ENCODE measurements around the gene HIF1A.
"Not testable (repeated sequence)": the region's sequence is repeated elsewhere in the genome, so short reads cannot be mapped to it uniquely, and the experiment has no call there.

HIF1A gene

DNA sequence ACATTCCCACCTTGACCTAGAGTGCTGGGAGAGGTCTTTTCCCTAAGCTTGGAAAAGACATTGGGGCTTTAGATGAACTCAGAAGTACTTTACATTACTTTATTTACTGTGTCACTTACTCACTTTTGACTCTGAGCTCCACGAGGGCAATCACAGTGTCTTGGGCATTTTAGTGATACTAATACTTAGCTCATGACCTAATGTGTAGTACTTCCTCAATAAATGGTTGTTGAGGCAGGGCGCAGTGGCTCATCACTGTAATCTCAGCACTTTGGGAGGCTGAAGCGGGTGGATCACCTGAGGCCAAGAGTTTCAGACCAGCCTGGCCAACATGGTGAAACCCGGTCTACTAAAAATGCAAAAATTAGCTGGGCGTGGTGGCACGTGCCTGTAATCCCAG is 47.1 kb downstream of the HIF1A start:
- Histone ChIP-seq H4K20me1 (ENCODE audit: insufficient read depth, low read length) (no peaks in the 10 kb centered on the region), H3K9me2 (ENCODE audit: low read depth, low read length) (no peaks in the 10 kb centered on the region), H3K27ac (ENCODE audit: low read depth, low read length, poor library complexity, severe bottlenecking) (no peak overlapping the region), H3K36me3 (ENCODE audit: insufficient read depth, low read length) (peaks cover 100% of the 10 kb centered on the region), H3K4me1 (ENCODE audit: insufficient read depth, low read length, severe bottlenecking) (peaks cover 13% of the 10 kb centered on the region), H3K27me3 (ENCODE audit: insufficient read depth, low read length) (no peaks in the 10 kb centered on the region), H3F3A (ENCODE audit: insufficient read depth, low read length) (no peaks in the 10 kb centered on the region; the same call in 1 of the 2 replicates), H3K9me3 (ENCODE audit: low read length) (no peaks in the 10 kb centered on the region), H3K4me2 (ENCODE audit: low read length) (no peak overlapping the region), H3K9ac (ENCODE audit: low read length) (no peak overlapping the region), H3K4me3 (ENCODE audit: low read depth, low read length, poor library complexity, severe bottlenecking) (no peak overlapping the region), H3K79me2 (ENCODE audit: insufficient read depth, low read length) (peaks cover 15% of the 10 kb centered on the region; the same call in 1 of the 2 replicates), H2AFZ (ENCODE audit: low read length) (no peak overlapping the region)
- no peak for TF ChIP-seq EZH2 (IDR thresholded peaks at IDR 0.05; ENCODE audit: borderline replicate concordance, low read length)
- TF ChIP-seq, protein P1, sequence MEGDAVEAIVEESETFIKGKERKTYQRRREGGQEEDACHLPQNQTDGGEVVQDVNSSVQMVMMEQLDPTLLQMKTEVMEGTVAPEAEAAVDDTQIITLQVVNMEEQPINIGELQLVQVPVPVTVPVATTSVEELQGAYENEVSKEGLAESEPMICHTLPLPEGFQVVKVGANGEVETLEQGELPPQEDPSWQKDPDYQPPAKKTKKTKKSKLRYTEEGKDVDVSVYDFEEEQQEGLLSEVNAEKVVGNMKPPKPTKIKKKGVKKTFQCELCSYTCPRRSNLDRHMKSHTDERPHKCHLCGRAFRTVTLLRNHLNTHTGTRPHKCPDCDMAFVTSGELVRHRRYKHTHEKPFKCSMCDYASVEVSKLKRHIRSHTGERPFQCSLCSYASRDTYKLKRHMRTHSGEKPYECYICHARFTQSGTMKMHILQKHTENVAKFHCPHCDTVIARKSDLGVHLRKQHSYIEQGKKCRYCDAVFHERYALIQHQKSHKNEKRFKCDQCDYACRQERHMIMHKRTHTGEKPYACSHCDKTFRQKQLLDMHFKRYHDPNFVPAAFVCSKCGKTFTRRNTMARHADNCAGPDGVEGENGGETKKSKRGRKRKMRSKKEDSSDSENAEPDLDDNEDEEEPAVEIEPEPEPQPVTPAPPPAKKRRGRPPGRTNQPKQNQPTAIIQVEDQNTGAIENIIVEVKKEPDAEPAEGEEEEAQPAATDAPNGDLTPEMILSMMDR (IDR thresholded peaks at IDR 0.05; ENCODE audit: low read length) = no peak

DNA sequence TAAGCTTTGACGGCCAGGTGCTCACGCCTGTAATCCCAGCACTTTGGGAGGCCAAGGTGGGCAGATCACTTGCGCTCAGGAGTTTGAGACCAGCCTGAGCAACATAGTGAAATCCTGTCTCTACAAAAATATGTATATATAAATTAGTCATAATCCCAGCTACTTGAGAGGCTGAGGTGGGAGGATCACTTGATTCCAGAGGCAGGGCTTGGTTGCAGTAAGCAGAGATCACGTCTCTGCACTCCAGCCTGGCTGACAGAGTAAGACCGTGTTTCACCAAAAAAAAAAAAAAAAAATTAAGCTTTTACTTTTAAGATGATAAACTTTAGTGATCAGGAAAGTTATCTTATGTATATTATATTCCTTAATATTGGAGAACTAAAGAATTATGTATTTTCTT is 48.9 kb downstream of the HIF1A start:
- Histone ChIP-seq H3K4me1 (ENCODE audit: insufficient read depth, low read length, severe bottlenecking) (peaks cover 32% of the 10 kb centered on the region), H3K9ac (ENCODE audit: low read length) (no peak overlapping the region), H3K27ac (ENCODE audit: low read depth, low read length, poor library complexity, severe bottlenecking) (no peak overlapping the region), H3K79me2 (ENCODE audit: insufficient read depth, low read length) (peaks cover 28% of the 10 kb centered on the region; the same call in 1 of the 2 replicates), H3K36me3 (ENCODE audit: insufficient read depth, low read length) (peaks cover 100% of the 10 kb centered on the region), H3K27me3 (ENCODE audit: insufficient read depth, low read length) (no peaks in the 10 kb centered on the region), H4K20me1 (ENCODE audit: insufficient read depth, low read length) (no peaks in the 10 kb centered on the region), H3K4me2 (ENCODE audit: low read length) (no peak overlapping the region), H3F3A (ENCODE audit: insufficient read depth, low read length) (no peaks in the 10 kb centered on the region; the same call in 1 of the 2 replicates), H3K9me2 (ENCODE audit: low read depth, low read length) (no peaks in the 10 kb centered on the region), H3K9me3 (ENCODE audit: low read length) (no peaks in the 10 kb centered on the region), H3K4me3 (ENCODE audit: low read depth, low read length, poor library complexity, severe bottlenecking) (no peak overlapping the region), H2AFZ (ENCODE audit: low read length) (no peak overlapping the region)
- TF ChIP-seq EZH2 (IDR thresholded peaks at IDR 0.05; ENCODE audit: borderline replicate concordance, low read length) = no peak
- TF ChIP-seq, protein P1 (IDR thresholded peaks at IDR 0.05; ENCODE audit: low read length) = no peak

DNA sequence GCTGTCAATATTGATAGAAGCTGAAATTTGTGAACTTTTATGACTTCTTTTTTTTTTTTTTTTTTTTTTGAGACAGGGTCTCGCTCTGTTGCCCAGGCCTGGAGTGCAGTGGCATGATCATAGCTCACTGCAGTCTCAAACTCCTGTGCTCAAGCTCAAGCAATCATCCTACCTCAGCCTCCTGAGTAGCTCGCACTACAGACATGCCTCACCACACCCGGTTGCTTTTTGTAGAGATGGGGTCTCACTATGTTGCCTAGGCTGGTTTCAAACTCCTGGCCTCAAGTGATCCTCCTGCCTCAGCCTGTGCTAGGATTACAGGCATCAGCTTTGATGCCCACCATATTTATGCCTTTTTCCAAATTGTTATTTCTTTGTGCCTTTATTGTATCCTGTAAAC is 51.0 kb downstream of the HIF1A start:
- H3K27me3 ChIP-seq (ENCODE audit: insufficient read depth, low read length); H3F3A ChIP-seq (ENCODE audit: insufficient read depth, low read length); H4K20me1 ChIP-seq (ENCODE audit: insufficient read depth, low read length); H3K4me2 ChIP-seq (ENCODE audit: low read length); H3K9me3 ChIP-seq (ENCODE audit: low read length); H3K9me2 ChIP-seq (ENCODE audit: low read depth, low read length); H3K9ac ChIP-seq (ENCODE audit: low read length); H3K4me3 ChIP-seq (ENCODE audit: low read depth, low read length, poor library complexity, severe bottlenecking); H2AFZ ChIP-seq (ENCODE audit: low read length): not testable (repeated sequence)
- peak overlapping the region; percentile 53 for H3K27ac ChIP-seq (ENCODE audit: low read depth, low read length, poor library complexity, severe bottlenecking)
- peaks cover 53% of the 10 kb centered on the region for H3K4me1 ChIP-seq (ENCODE audit: insufficient read depth, low read length, severe bottlenecking)
- H3K36me3 ChIP-seq (ENCODE audit: insufficient read depth, low read length) = peaks cover 81% of the 10 kb centered on the region
- H3K79me2 ChIP-seq (ENCODE audit: insufficient read depth, low read length) = peaks cover 19% of the 10 kb centered on the region; the same call in 1 of the 2 replicates

DNA sequence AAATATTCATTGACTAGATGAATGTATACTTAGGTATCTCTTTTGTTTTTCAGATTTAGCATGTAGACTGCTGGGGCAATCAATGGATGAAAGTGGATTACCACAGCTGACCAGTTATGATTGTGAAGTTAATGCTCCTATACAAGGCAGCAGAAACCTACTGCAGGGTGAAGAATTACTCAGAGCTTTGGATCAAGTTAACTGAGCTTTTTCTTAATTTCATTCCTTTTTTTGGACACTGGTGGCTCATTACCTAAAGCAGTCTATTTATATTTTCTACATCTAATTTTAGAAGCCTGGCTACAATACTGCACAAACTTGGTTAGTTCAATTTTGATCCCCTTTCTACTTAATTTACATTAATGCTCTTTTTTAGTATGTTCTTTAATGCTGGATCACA is 51.6 kb downstream of the HIF1A start:
- H3K27ac ChIP-seq (ENCODE audit: low read depth, low read length, poor library complexity, severe bottlenecking) = peak overlapping the region; percentile 53
- H3K9me2 ChIP-seq (ENCODE audit: low read depth, low read length) = no peaks in the 10 kb centered on the region
- H3K4me2 ChIP-seq (ENCODE audit: low read length) = no peak overlapping the region; the same call in 1 of the 2 replicates
- H3F3A ChIP-seq (ENCODE audit: insufficient read depth, low read length) = no peaks in the 10 kb centered on the region
- H2AFZ ChIP-seq (ENCODE audit: low read length) = no peak overlapping the region
- H3K4me3 ChIP-seq (ENCODE audit: low read depth, low read length, poor library complexity, severe bottlenecking) = no peak overlapping the region
- peaks cover 58% of the 10 kb centered on the region for H3K4me1 ChIP-seq (ENCODE audit: insufficient read depth, low read length, severe bottlenecking)
- H3K27me3 ChIP-seq (ENCODE audit: insufficient read depth, low read length) = no peaks in the 10 kb centered on the region
- H3K9ac ChIP-seq (ENCODE audit: low read length) = no peak overlapping the region; the same call in 1 of the 2 replicates
- no peaks in the 10 kb centered on the region for H3K9me3 ChIP-seq (ENCODE audit: low read length)
- peaks cover 19% of the 10 kb centered on the region; the same call in 1 of the 2 replicates for H3K79me2 ChIP-seq (ENCODE audit: insufficient read depth, low read length)
- TF ChIP-seq, protein P1 (IDR thresholded peaks at IDR 0.05; ENCODE audit: low read length) = no peak
- no peak for TF ChIP-seq EZH2 (IDR thresholded peaks at IDR 0.05; ENCODE audit: borderline replicate concordance, low read length)
- H3K36me3 ChIP-seq (ENCODE audit: insufficient read depth, low read length) = peaks cover 76% of the 10 kb centered on the region
- H4K20me1 ChIP-seq (ENCODE audit: insufficient read depth, low read length) = no peaks in the 10 kb centered on the region
